Activated CD8-positive, alpha-beta memory T cell treated with anti-CD3 and anti-CD28 coated beads, Interleukin-2, amount 50 U/mL, for 24 hours (primary cell): ENCODE measurements around the gene DNASE1L2.

Experiments used
- DNase-seq: peaks from one replicate; pipeline ENCODE4 v3.0.0-alpha.2; 2020; ENCODE audit errors: extremely low read depth

DNASE1L2 gene

GRCh38 chr16:2267913-2268666, 31.8 kb downstream of the DNASE1L2 start, which contains the start of gene RNPS1:
RNPS1 (minus strand) TSS chr16:2268126; CDS start chr16:2264643, 3,483 bp downstream.
- peak; percentile 81 for DNase-seq

GRCh38 chr16:2270070-2270462, 33.8 kb downstream of the DNASE1L2 start:
- DNase-seq = no peak

GRCh38 chr16:2270588-2271470, 34.6 kb downstream of the DNASE1L2 start:
- DNase-seq = no peak

- no peak for DNase-seq
Measured at GRCh38 chr16:2271848-2272461, 35.7 kb downstream of the DNASE1L2 start.

- DNase-seq = no peak
Measured at GRCh38 chr16:2273484-2273883, 37.2 kb downstream of the DNASE1L2 start.

GRCh38 chr16:2273931-2274330, 37.7 kb downstream of the DNASE1L2 start:
- DNase-seq = no peak

- no peak for DNase-seq
Measured at GRCh38 chr16:2275476-2276367, 39.5 kb downstream of the DNASE1L2 start.

GRCh38 chr16:2276368-2277195, 40.3 kb downstream of the DNASE1L2 start:
- no peak for DNase-seq

- DNase-seq = no peak
Measured at GRCh38 chr16:2277466-2278271, 41.4 kb downstream of the DNASE1L2 start.

- no peak for DNase-seq
Measured at GRCh38 chr16:2278272-2278608, 42.0 kb downstream of the DNASE1L2 start.

- DNase-seq = no peak
Measured at GRCh38 chr16:2278956-2279800, 42.9 kb downstream of the DNASE1L2 start.

- DNase-seq = no peak
Measured at GRCh38 chr16:2280461-2280860, 44.2 kb downstream of the DNASE1L2 start.

- no peak for DNase-seq
Measured at GRCh38 chr16:2280981-2281542, 44.8 kb downstream of the DNASE1L2 start.

- no peak for DNase-seq
Measured at GRCh38 chr16:2282262-2282661, 46.0 kb downstream of the DNASE1L2 start.

GRCh38 chr16:2282866-2283555, 46.8 kb downstream of the DNASE1L2 start:
- no peak for DNase-seq

- DNase-seq = no peak
Measured at GRCh38 chr16:2284001-2284770, 47.9 kb downstream of the DNASE1L2 start.
